Hypothalamus (tissue), 51 donors: Measurements from ENCODE around the gene OAF.

Source experiments
- DNase-seq, 51 donors: peaks; one replicate each; lab custom pipeline; 2025; lab: John Stamatoyannopoulos, UW

Gene OAF

DNA sequence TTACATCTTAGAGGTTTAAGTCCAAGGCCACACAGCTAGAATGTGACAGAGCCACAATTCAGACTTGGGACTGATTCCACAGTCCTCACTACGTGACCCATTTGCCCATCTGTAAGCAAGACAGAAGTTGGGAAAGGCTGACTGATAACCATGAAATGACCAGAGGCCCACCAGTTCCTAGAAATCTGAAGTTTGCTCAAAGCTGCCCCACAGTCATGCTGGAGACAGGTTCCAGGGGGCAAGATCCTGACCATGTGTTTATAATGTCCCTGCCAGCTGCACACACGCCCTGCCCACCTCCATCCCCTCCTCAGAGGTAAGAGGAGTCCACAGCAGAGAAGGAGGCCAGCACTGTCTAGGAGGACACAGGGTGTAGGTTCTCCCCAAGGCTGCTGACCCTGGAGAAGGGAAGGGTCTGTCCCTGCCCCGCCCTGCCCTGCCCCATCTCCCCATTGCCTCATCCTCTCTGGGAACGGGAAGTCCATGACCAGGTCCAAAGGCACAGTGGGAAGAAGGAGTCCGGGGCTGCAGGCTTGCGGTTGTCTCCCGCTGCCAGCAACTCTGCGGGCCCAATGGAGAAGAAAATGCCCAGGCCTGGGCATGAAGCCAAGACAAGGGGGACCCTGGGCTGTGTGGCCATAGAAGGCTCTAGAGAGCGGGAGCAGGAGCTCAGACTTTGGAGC, 11.9 kb upstream of the OAF start:
- DNase-seq, result no peak

DNA sequence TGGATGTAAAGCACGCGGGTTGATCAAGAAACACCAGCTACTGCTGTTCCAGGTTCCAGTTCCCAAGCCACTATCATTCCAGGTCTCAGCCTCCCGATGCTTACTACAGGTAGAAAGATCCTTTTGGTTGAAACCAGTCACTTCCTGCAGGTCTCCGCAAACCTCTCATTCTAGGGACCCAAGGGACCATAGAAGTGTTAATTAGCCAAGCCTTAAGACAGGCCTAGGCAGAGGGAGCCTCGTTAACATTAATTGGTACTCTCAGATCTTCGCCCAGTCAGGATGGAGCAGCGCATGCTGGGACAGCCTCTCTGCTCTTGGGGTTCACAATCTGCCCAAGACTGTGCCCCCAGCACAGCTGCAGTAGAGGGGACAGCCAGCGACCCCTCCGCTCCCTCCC, 11.2 kb upstream of the OAF start:
- DNase-seq, result no peak

DNA sequence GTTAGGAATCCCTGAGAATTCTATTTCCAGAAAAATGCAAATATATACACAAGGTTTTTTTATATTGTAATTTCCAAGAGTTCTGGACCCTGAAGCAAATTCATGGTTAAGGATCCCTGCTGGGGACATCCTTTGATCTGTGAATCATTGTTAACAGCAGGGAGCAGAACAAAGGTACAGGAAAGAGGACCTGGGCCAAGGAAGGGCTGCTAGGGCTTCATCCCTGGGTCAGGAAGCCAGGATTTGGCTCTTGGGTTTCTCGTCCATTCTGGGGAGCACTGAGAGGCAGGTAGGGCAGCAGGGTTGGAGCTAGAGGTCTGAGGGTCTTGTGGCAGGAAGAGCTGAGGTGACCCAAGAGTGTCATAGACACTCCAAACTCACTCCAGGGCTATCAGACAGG, 10.2 kb upstream of the OAF start:
- no peak for DNase-seq

DNA sequence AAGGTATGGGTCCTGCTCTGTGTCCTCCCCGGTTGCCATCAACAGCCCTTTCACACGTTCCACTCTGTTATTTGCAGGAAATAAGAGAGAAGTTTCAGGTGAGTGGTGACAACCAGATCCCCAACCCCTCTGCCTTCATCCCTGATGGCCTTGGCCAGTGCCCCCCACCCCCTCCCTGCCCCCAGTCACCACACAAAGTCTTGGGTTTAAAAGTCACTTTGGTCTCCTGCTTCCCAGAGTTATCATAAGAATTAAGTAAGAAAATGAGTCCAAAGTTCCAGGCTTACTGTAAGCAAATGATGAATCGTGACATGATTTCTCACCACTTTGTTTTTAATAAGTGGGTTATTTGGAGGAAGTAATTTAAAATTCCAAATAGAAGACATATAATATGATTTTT, 9.2 kb upstream of the OAF start:
- DNase-seq, result no peak

DNA sequence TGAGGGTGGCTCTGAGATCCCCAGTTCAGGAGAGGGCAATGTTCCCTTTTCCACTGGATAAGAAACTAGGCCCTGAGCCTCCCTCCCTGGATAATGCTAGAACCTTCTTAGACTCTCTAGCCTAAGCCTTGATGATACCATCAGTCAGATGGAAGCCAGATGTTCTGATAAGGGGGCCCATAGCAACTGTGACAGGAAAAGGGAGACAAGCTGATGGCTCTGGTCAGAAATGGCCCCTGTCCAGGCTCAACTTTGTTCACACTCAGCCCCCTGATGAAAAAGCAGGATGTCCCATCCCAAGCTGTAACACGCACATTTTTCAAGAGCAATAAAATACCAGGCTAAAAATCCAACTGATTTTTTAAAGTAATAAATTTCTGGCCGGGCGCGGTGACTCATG, 7.2 kb upstream of the OAF start:
- DNase-seq, result no peak

DNA sequence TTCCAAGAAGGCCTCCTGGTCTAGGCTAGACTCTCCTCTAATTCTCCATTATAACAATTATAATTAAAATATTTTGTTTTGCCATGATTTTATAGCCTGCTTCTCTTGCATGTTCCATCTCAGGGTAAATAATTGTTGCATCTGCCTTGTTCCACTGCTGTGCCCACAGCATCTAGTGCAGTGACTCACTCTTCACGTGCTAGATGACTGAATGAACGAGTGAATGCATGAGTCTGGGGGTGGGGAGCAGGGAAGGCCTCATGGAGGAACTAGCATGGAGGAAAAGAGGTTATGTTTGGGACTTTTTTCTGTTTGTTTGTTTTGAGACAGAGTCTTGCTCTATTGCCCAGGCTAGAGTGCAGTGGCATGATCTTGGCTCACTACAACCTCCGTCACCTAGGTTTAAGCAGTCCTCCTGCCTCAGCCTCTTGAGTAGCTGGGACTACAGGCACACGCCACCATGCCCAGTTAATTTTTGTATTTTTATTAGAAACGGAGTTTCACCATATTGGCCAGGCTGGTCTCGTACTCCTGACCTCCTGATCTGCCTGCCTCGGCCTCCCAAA, 5.2 kb upstream of the OAF start:
- no peak for DNase-seq

DNA sequence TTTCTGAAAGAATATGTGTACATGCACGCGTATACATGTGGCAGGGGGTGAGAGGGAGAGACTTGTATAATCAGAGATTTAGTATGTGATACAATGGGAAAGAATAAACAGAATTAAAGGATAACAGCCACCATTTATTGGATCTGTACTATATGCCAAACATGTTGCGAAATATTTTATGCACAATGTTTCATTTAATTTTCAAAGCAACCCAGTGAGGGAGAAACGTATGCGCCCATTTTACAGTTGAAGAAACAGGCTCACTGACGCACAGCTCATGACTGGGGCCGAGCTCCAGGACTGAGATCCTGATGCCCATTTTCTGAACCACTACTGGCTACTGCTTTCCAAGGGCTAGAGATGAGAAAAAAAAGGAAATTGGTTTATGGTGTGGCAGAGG, 3.3 kb upstream of the OAF start:
- no peak for DNase-seq

DNA sequence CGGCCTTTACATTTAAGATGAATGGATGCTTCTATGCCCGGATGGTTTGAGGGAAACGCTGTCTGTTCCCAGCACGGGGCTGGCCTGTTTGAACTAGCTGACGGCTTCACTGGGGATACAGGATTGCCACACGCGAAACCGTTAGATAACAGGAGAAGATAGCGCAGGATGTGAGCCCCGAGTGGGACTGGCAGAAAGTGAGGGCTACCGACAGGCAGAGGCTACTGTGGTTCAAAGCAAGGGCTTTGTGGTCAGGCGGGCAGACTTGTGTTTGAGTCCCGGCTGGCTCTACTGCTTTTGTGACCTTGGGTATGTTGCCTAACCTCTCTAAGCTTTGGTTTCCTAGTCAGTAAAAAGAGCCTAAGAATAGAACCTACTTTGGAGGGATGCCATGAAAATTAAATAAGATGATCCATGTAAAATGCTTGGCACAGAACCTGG, 2.8 kb upstream of the OAF start:
- DNase-seq, result peak in 2 of 51 donors; percentile 25 to 32

DNA sequence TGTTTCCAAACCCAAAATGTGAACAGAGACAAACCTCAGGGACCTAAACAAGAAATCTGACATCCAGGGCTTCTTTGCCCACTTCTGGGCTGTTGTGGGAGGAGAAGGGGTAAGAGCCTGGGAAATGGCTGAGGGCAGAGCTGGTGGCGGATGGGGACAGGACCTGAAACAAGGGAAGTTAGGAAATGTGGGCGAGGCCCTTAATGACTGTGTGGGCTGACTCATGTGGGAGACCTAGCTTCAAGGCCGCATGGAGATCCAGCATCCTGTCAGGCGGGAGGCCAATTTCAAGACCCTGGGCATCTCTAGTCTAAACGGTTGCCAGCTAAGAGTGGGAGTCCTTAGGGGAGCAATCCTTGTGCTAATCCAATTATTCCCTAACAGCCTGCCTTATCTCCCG, 2.1 kb upstream of the OAF start:
- DNase-seq, result no peak

DNA sequence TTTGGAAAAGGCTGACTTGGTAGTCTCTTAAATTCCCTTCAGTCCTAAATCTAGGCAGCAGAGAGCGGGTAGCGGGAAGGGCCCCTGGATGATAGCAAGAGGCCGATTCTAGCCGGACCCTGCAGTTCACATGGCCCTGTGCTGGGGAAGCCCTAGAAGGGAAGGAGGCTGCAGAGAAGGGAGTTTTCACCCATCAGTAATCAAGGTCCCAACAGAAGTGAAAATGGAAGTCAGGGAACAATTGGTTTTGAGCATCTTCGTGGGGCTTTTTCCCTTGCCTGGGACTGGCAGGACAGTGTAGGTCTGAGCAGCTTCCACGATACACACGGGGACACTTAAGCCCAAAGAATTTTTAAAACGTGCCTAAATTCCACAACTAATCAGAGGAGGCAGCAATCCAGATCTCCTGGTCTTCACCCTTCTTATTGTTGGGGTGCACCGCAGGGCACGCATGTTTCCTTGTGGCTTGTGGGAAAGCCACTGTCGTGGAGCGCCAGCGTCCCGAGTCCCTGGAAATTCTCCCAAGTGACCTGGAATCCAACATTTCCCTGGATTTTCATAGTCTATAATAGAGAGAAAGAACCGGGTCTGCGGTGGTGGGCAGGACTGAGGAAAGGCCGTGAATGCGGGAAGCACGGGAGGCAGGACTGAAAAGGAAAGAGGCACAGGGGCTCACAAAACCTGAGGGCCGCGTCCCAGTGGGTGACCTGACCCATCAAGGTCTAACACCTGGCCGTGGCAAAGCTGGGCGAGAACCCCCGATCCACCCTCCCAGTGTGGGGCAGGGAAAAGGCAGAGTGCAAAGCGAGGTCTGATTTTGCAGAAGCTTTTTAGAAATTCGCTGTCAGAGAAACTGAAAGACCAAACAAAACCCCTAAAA, 846 bp upstream of the OAF start:
- DNase-seq, result no peak

DNA sequence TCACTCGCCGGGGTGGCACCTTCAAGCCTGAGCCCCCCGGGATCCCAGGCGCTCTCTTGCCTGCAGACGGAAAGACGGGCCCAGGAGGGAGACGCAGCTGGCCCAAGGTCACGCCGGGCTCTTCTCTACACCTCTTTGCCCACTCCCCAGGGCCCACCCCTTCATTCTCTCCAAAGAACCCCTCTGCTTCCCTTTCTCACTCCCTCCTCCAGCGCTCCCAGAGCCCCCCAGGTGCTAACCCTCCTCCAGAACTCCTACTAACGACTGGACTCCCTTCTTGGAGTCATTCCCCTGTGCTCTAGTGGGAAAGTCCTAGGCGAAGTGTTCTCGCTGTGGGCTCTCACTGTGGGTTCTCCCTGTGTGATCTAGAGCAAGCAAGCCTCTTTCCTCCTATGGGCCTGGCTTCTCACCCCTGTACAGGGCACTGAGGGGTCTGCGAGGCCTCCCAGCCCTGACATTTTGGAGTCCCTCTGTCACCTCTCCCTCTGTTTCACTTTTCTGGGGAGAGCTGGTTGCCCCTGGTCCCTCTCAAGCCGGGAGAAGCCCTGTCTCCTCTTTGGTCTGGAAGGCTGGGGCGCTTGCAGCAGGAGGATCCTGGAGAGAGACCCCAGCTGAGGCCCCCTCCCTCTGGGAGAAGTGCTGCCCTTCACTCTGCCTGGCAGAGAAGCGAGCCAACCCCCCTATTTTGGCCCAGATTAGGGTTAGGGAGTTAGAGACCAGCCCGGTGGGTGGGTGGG, 858 bp downstream of the OAF start:
- peak in 1 of 51 donors; percentile 16 for DNase-seq

DNA sequence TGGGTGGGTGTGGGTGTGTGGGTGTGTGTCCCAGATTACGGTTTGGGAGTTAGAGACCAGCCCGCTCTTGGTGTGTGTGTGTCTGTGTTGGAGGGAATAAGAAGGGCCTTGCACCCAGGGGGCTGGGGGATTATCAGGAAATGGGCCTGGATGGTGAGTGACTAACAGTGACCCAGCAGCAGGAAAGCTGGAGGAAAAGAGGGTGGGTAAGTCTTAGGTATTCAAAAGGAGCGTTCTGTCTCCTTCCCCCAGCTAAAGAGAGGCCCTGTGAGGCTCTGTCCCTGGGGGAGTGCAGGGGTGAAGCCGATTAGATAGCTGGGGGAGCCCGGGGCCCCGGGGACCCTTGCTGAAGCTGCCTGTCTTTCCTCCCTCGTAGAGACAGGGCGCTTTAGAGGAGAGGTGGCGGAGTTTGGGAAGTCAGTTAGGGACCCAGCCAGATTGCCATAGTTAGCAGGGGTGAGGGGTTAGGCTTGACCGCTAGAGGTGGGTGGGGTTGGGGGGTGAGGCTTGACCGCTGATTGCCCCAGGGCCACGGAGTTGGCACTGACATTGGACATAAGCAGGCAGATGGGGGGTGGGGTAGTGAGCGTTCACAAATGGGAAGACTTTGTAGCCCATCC, 1.5 kb downstream of the OAF start:
- no peak for DNase-seq

DNA sequence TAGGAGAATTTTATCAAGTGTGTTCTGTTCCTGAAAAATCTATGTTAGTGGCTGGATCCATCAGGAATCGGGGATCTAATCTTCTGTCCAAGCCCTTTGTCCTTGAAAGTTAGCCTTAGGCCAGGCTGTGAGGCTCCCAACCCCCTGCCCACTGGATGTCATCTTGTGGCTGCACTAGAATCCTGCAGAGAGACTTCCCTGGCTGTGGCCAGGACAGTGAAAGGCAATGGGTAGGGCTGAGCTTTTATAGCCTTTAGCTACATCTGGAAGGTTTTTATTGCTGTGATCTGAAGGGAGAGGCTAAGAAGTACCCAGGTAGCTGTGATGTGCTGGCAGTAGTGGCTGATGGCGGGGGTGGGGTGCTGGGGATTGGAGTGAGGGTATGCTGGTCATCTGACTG, 2.1 kb downstream of the OAF start:
- no peak for DNase-seq

DNA sequence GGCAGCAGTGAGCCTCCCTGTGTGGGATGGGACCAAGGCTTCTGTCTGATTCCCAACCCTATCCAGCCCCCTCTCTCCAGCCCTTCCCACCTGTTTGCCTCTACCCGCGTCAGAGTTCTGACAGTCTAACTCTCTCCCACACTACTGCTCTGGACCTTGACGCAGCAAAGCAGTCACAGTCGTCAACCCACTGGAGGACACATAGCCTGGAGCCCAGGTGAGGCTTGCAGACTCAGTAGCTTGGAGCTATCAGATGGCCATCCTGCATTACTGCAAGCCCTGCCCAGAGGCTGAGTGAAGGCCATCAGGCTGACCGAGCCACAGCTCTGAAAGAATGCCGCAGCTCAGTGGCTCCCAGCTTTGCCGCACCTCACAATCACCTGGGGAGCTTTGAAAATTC, 3.7 kb downstream of the OAF start:
- no peak for DNase-seq

DNA sequence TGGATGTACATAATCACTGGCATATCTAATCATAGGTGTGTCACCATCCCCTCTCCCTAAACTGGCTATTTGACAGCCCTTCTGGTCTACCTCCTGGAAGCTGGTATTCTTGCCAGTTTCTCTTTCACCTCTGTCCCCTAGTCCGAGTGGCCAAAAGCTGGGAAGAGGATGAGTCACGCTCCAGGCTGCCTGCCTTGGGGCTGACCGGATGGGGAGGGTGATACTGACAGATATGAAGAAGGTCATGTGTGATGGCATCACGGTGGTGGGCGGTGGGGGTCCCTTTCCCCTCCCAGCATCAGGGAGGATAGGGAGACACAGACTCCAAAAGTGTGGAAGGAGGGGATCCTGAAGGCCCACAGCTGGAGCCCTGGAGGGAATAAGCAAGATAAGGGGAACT, 4.8 kb downstream of the OAF start:
- no peak for DNase-seq

DNA sequence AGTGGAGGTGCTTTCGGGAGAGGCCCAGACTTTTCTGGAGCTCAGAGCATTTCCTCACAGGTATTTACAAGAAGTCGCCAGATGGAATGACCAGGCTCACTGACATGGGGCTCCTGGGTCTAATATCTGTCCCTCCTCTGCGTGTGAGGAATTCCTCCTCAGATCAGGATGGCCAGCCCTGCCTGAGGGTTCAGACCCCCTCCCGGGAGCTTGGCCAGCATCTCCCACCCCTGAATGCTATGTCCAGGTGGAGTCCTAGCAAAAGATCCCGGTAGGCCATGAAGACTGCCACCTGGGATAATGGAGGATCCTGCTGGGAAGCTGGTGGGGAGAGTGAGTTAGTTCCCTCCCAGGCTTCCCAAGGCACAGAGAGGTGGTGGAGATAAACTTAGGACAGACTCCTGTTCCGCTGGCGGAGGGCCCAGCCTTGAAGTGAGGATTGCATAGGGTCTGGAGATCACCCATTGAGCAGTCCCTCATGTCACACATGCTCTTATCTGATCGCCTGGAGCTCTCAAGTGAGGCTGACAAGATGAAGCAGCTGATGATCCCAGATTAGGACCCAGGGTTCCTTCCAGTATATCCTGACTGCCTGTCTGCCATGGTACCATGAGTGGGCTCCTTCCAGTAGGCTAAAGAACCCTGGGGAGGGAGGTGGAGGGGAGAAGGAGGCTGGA, 5.7 kb downstream of the OAF start:
- no peak for DNase-seq

DNA sequence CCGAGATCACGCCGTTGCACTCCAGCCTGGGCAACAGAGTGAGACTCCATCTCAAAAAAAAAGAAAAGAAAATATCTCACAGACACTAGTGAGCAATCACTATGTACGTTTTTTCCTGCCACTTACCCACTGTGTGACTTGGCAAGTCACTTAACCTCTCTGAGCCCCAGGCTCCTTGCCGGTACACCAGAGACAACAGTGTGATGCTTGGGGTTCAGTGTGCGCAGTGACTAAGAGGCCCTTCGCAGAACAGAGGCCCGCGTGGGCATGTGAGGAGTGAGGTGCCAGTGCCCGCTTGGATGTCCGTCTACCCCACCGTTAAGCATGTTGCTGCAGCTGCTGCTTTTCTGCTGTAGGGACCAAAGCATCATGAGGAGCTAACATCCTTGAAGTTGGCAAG, 6.7 kb downstream of the OAF start:
- no peak for DNase-seq

DNA sequence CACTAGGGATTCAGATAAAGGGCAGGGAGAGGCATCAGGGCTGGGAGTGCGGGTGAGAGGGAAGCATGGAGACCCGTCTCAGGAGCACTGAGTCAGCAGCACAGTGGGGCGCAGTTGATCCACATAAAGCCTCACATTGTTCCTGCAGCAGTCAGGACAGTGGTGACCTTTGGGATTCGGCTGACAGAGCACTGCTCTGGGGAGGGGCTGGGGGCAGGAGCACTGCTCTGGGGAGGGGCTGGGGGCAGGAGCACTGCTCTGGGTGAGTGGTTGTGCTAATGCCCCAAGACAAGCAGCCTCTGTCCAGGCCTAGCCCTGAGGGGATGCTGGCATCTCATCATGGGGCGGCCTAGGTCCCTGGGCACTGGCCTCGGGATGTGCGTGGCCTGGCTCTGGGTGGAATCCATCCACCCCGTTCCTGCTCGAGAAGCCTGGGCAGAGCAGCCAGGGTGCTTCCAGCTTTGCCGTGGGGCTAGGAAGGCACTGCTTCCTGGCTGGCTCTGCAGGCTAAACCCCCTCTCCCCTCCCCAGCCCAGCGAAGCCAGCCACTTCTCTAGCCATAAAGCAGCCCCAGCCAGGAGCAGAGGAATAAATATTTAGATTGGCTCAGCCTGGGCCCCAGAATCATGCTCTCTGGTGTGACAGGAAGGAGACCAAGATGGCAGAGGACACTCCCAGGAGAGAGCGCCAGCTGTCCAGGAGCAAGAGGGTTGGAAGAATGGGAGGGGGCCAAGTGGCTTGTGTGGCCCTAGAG, 7.3 kb downstream of the OAF start:
- DNase-seq, result peak in 33 of 51 donors; percentile 7 to 82 (median 58)

DNA sequence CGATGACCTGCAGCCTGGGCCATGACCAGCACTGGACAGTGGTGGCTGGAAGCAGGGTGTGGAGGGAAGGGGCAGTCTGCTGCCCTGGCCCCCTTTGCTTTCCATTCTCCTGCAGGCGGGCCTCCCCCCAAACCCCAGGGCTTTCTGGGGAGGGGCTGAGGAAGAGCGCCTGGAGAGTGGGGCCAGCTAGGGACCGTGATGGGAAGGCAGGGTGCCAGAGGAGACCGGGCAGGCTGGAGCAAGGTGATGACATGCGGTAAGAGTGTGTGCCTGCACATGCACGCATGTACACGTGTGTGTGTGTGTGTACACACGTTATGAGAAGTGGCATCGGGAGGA, 7.8 kb downstream of the OAF start:
- no peak for DNase-seq
